ENCODE data around the gene ACKR3. TPM values are rescaled to one million over a fixed set of nuclear protein-coding genes. Genes with fewer than 3 reads are reported as not detected.

ACKR3 gene
- total RNA-seq = 42.8 and 202 TPM in 2 replicates

GRCh38 chr2:236569573-236569973 lies at the start of gene ACKR3:
TSS of gene ACKR3 (plus strand) at chr2:236569825. CDS start at chr2:236580466, 10,641 bp downstream.

Measured in placental epithelial cell (primary cell).